ENCODE data around the gene ZNF823. TPM values are rescaled to one million over a fixed set of nuclear protein-coding genes. Genes with fewer than 3 reads are reported as not detected.
A peak's percentile ranks its signal among the peaks of the same experiment; 100 is the strongest.

The ZNF823 gene
- total and polyA plus RNA-seq, 9 of the 15 experiments (the other 6 are each of a cell fraction or from before 2014, with no cell fraction given): 4.0 to 13.4 (median 6.1) TPM

DNA sequence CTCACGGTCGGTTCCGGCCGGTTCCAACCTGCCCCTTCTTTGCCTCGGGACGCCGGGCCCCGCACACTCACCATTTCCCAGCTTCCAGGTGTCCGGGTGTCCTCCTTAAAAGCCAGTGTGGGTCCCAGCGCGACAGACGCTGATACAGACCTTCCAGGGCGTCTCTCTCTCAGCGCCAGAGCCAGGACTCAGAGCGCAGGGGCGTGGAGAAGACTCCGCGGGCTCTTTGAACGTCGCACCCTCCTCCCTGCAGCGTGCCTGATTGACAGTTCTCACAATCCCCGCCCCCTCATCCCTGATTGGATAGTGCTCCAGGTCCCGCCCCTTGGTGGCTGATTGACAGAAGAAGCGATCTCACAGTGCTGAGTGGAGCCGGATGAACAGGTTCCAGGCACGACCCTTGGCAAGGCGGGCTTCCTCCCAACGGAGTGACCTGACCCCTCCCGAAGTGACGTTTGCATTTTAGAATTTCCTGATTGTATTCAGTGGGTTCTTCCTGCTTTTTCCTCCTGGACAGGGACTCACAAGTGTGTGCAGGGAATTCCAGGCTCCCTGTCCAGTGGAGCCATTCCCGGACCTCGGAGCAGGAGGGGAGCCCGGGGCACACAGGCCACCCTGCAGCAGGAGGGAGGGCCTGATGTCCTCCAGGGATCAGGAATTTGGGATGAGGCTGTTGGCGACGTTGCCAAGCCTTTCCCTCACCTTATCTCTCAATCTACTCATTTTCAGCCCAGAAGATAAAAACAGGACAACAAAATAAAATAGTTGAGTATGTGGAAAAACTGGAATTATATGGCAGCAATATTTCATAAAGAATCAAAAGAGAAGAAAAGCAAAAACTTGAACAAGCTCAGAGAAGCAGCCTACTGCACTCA lies at the start of gene ZNF823 (continued):
- TF ChIP-seq, protein P1, sequence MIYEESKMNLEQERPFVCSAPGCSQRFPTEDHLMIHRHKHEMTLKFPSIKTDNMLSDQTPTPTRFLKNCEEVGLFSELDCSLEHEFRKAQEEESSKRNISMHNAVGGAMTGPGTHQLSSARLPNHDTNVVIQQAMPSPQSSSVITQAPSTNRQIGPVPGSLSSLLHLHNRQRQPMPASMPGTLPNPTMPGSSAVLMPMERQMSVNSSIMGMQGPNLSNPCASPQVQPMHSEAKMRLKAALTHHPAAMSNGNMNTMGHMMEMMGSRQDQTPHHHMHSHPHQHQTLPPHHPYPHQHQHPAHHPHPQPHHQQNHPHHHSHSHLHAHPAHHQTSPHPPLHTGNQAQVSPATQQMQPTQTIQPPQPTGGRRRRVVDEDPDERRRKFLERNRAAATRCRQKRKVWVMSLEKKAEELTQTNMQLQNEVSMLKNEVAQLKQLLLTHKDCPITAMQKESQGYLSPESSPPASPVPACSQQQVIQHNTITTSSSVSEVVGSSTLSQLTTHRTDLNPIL (CRISPR knock-in tag; IDR thresholded peaks at IDR 0.05): no peak
- TF ChIP-seq JUN (IDR thresholded peaks at IDR 0.05; ENCODE audit: borderline replicate concordance, low read depth, low read length): 0 out of 2 replicates have a peak, but pooled peaks have one; percentile 10
- no peak for TF ChIP-seq JUN (CRISPR knock-in tag; IDR thresholded peaks at IDR 0.05; ENCODE audit: borderline replicate concordance)
- TF ChIP-seq, protein P2, sequence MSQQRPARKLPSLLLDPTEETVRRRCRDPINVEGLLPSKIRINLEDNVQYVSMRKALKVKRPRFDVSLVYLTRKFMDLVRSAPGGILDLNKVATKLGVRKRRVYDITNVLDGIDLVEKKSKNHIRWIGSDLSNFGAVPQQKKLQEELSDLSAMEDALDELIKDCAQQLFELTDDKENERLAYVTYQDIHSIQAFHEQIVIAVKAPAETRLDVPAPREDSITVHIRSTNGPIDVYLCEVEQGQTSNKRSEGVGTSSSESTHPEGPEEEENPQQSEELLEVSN (IDR thresholded peaks at IDR 0.05; ENCODE audit: borderline replicate concordance in 1 of 2, extremely low read depth in 1 of 2, insufficient read depth in 1 of 2, insufficient read length in 1 of 2, low read depth in 1 of 2, low read length in 1 of 2, poor library complexity in 1 of 2, severe bottlenecking in 1 of 2): peak in 1 of 2 experiments; percentile 61
- TF ChIP-seq, protein P3, sequence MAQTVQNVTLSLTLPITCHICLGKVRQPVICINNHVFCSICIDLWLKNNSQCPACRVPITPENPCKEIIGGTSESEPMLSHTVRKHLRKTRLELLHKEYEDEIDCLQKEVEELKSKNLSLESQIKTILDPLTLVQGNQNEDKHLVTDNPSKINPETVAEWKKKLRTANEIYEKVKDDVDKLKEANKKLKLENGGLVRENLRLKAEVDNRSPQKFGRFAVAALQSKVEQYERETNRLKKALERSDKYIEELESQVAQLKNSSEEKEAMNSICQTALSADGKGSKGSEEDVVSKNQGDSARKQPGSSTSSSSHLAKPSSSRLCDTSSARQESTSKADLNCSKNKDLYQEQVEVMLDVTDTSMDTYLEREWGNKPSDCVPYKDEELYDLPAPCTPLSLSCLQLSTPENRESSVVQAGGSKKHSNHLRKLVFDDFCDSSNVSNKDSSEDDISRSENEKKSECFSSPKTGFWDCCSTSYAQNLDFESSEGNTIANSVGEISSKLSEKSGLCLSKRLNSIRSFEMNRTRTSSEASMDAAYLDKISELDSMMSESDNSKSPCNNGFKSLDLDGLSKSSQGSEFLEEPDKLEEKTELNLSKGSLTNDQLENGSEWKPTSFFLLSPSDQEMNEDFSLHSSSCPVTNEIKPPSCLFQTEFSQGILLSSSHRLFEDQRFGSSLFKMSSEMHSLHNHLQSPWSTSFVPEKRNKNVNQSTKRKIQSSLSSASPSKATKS (CRISPR knock-in tag; IDR thresholded peaks at IDR 0.05): no peak

Data from K562 (cell line).